HG03439 (cell line): ENCODE measurements around the gene WDR18.

Experiments used
- ATAC-seq: cut with Tn5 transposase; IDR thresholded peaks from one replicate; pipeline ENCODE4 v1.9.1; 2021; ENCODE audit warnings: mild to moderate bottlenecking, moderate library complexity; ENCODE audit not compliant: unreplicated experiment

Gene WDR18

GRCh38 chr19:964761-965694, 19.1 kb upstream of the WDR18 start:
- ATAC-seq = no peak

DNA sequence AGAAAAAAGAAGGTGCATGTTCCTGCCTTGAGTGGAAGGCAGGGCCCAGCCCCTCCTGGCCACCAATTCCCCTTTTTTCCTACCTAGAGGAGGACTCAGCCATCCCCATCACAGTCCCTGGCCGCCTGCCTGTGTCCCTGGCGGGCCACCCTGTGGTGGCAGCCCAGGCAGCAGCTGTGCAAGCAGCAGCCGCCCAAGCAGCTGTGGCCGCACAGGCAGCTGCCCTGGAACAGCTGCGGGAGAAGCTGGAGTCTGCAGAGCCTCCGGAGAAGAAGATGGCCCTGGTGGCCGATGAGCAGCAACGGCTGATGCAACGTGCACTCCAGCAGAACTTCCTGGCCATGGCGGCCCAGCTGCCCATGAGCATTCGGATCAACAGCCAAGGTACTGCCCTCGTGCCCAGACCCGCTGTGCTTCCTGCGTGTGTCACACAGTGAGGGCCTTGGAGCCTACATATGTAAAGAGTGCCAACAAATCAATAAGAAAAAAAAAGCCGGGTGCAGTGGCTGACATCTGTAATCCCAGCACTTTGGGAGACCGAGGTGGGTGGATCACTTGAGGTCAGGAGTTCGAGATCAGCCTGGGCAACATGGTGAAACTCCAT, 17.6 kb upstream of the WDR18 start:
- ATAC-seq = no peak

GRCh38 chr19:970695-971094, 13.4 kb upstream of the WDR18 start:
- no peak for ATAC-seq

DNA sequence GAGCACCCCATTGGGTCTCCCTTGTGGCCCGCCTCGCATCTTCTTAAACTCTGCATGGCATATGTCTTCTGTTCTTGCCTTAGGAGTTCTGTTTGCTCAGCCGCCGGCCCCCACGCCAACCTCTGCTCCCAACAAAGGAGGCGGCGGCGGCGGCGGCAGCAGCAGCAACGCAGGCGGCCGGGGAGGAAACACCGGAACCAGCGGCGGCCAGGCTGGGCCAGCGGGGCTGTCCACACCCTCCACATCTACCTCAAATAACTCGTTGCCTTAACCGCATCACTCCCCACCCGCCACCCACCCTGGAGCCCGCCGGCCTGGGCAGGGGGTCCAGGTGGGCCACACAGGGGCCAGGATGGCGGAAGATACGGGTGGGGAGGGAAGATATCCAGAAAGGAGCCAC, 12.3 kb upstream of the WDR18 start:
- ATAC-seq = no peak

DNA sequence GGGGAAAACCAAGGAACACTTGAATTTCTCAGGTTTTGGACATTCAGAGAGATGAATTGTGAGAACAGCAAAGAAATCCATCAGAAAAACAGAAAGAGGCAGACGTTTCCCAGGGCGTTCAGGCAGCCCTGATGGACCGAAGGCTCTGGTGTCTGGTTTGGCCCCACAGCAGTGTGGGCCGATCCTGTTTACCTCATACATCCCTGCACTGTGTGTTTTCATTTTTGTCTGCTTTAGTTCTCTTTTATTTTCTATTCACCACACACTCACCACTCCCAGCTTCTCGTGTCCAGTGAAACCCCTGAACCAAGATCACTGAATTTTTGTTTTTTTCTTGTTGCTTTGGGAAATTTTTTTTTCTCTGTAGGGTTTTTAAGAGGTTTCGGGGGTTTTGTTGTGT, 11.9 kb upstream of the WDR18 start:
- no peak for ATAC-seq

DNA sequence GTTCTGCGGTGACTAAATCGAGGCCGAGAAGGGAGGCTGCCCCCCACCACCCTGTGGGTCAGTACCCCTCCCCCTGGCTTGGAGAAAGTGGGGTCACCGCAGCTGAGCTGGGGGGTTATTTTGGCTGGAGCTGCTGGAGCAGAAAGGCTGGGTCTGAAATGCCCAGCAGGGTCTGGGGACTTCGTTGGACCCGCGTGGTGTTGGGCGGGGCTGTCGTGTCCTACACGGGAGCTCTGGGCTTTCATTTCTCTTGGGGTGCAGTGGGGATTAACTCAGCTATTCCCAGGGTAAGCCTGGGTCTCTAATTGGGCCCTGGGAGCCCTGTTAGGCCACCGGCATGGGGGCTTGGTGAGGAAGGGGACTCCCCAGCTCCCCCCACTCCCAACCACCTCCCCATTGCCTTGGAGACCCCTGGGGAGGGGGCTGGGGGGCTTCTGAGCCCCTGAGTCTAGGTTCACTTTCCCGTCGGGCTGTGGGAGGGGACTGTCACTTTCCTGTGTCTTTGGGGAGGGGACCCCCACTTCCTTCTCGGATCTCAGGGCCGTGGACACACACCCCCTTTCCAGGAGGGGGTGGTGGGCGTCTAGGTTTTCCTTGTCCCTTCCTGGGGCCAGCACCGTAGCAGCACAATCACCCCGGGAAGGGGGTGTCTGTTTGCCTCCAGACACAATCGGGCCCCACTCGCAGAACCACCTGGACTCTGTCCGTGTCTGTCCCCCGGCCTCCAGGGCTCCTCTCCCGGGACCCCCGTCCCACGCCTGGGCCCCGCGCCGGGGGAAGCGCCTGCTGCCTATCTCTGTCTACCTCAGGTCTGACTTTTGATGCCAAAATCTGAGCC, 10.2 kb upstream of the WDR18 start:
- ATAC-seq = no peak

DNA sequence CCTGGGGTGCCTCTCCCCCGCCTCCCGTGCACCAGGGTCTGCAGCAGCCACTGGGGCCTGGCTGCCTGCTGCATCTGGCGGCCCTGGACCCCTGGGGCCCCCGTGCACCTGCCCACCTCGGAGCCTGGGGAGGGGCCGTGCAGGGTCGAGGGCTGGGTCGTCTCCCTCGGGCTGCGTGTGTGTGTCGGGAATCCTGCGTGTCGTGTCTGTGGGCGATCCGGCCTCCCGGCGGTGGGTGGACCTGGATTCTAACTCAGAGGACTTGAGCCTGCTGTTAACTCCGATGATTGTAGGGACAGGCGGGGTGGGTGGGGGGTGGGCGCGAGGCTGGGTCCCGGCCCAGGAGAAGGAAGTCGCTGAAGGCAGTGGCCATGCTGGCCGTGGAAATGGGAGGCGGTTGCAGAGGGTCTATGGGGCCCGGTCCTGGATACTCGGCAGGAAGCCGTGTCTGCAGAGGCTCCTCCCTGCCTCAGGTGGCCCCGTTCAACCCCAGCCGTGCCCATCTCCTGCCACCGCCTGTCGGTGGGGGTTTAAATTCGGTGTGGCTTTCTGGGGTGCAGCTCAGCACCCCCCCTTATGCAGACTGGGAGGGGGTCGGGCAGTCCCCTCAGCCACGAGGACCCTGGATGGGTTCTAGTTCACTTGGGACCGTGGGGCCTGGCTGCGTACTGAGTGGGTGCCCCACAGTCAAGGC, 9.4 kb upstream of the WDR18 start:
- ATAC-seq = no peak

GRCh38 chr19:976476-976875, 7.7 kb upstream of the WDR18 start:
- ATAC-seq = no peak

- ATAC-seq = no peak
These were observed 7.1 kb upstream of the WDR18 start for GRCh38 chr19:977058-977464.

DNA sequence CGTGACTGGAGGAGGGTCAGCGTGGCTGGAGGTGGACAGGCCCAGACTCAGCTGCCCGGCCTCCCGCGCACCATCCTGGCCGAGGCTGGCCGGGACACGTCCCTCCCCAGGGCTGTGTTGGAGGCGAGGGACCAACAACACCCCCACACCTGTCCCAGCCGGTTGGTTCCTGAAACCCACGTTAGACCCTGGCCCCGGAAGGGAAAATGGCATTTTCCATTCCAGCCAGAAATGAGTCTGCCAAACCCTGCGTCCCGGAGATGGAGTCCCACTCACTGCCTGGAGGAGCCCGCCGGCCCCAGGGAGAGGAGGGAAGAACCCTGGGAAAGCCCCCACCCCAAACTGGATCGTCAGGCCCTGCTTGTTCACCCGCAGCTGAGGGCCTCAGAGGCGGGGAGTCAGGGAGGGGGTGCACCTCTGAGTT, 4.8 kb upstream of the WDR18 start:
- no peak for ATAC-seq

- ATAC-seq = no peak
These were observed 3.8 kb upstream of the WDR18 start for GRCh38 chr19:980133-980998.

DNA sequence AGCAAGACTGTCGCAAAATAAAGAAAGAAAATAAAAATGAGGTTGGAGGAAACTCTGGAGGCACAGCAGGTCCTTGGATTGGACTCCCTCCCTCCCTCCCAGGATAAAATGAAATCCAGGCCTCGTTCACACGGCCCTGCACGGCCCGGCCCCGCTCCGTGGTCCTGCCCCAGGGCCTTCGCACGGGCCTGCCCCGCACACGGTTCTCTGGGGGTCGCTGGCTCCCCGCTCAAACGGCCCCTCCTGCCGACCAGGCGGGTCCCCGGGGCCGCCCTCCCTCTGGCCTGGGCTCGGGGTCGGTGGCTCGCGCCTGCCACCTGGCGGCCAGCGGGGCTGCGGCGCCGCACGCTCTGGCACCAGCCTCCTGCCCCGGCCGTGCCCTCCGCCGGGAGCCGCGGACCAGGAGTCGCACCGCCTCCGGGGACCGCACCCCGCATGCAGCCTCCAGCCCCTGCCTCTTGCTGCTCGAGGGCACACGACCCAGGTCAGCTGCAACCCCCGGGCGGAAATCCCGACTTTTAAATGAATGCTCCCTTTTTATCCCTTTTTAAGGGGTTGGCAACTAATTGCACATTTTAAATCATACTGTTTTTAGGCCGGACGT, 1.5 kb upstream of the WDR18 start:
- ATAC-seq = peak; percentile 44

DNA sequence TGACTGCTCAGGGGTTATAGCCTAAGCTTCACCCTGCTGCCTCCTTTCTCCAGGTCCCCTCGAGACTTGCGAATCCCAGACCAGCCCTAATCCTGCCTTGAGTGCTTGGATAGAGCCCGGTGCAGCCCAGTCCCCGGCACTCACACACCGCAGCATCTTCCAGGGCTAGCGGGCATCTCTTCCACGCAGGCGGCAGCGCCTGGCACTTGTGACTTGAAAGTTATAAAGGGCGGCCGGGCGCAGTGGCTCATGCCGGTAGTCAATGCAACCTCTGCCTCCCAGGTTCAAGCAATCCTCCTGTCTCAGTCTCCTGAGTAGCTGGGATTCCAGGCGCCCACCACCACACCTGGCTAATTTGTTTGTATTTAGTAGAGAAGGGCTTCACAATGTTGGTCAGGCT, 1.9 kb downstream of the WDR18 start:
- ATAC-seq = no peak

DNA sequence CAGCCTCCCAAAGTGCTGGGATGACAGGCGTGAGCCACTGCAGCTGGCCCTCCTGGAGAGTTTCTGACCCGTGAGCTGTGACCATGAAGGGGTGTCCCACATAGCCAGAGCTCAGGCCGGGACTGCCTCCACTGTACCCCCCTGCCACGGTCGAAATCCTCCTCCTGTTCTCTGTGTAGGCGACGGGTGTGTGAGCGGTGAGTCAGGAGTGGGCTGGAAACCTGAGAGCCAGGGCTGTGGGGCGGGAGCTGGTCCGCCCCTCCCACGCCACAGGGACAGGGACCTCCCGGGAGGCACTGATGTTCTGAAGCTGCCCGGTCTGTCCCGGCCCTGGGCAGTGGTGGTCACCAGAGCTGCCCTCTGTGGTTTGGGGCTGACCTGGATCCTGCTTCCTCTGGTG, 3.9 kb downstream of the WDR18 start:
- ATAC-seq = no peak

- no peak for ATAC-seq
These were observed 4.4 kb downstream of the WDR18 start for GRCh38 chr19:988510-988909.

- no peak for ATAC-seq
These were observed 5.4 kb downstream of the WDR18 start for GRCh38 chr19:989381-990081.

- no peak for ATAC-seq
These were observed 6.0 kb downstream of the WDR18 start for GRCh38 chr19:990119-990571.

GRCh38 chr19:990746-991145, 6.6 kb downstream of the WDR18 start:
- ATAC-seq = no peak
